Gastroesophageal sphincter (tissue), 4 donors: Measurements from ENCODE around the gene TRIM7. TPM values are rescaled to one million over a fixed set of nuclear protein-coding genes. Genes with fewer than 3 reads are reported as not detected.
A peak's percentile ranks its signal among the peaks of the same experiment; 100 is the strongest.
"Not testable (repeated sequence)": the region's sequence is repeated elsewhere in the genome, so short reads cannot be mapped to it uniquely, and the experiment has no call there.

Source experiments
- ATAC-seq: fragments of 150-250 bp; one replicate; pipeline ENCODE4 v1.9.1; 2016; ENCODE audit warnings: mild to moderate bottlenecking, moderate library complexity
- H3K27ac ChIP-seq, 4 donors: fragments of 200-600 bp; sonication (generic) in 3 of 4; 1 replicate in 3 of 4; 2 replicates in 1 of 4; pipeline ENCODE4 v1.5.1; 2016 to 2019
- H3K27me3 ChIP-seq: fragments of 200-600 bp; sonication (generic); one replicate; pipeline ENCODE4 v1.5.1; 2019
- H3K36me3 ChIP-seq, 2 donors: fragments of 200-600 bp; sonication (generic); one replicate each; pipeline ENCODE4 v1.5.1; 2019; ENCODE audit warnings: control low read depth in 1 of 2
- H3K4me1 ChIP-seq, 3 donors: fragments of 200-600 bp; sonication (generic); 1 replicate in 2 of 3; 2 replicates in 1 of 3; pipeline ENCODE4 v1.5.1; 2016 to 2019; ENCODE audit warnings: control low read depth in 2 of 3
- H3K4me3 ChIP-seq, 2 donors: fragments of 200-600 bp; sonication (generic); one replicate each; pipeline ENCODE4 v1.5.1; 2019; ENCODE audit warnings: mild to moderate bottlenecking in 1 of 2, moderate library complexity in 1 of 2
- H3K9me3 ChIP-seq, 3 donors: fragments of 200-600 bp; sonication (generic); one replicate each; pipeline ENCODE4 v1.5.1; 2017 to 2019; ENCODE audit warnings: control low read depth in 2 of 3
- EP300 ChIP-seq: sonication (generic); formaldehyde crosslinking; IDR thresholded peaks from one replicate; pipeline ENCODE4 v1.6.1; 2017; ENCODE audit warnings: antibody characterized with exemption, mild to moderate bottlenecking
- POLR2A ChIP-seq, 2 donors: fragments of 450-650 bp; IDR thresholded peaks; one replicate each; pipeline ENCODE4 v1.6.1; 2017; ENCODE audit warnings: antibody characterized with exemption in 2 of 2, mild to moderate bottlenecking in 2 of 2, moderate library complexity in 1 of 2
- POLR2AphosphoS5 ChIP-seq: sonication (generic); formaldehyde crosslinking; IDR thresholded peaks from one replicate; pipeline ENCODE4 v1.6.1; 2017; ENCODE audit warnings: antibody characterized with exemption
- WGBS, 2 donors: methylation state at CpG; one replicate each; pipeline ENCODE4 v1.1.5; 2018; ENCODE audit warnings: low coverage in 1 of 2; 5-methylcytosine and 5-hydroxymethylcytosine counted together
- total RNA-seq, 4 donors: library from RNA; depleted of rRNA; stranded (reverse); fragments of >200 nt; gene quantifications; one replicate each; pipeline ENCODE4 v1.1.0, GENCODE V29; 2016
- TF ChIP-seq, protein P1 (sequence below), 4 experiments: fragments of 200-600 bp in 2 of 4; fragments of 450-650 bp in 2 of 4; sonication (generic) in 1 of 4; IDR thresholded peaks; one replicate each; pipeline ENCODE4 v1.5.1; 2017 to 2019; ENCODE audit warnings: antibody characterized with exemption in 4 of 4, mild to moderate bottlenecking in 2 of 4, moderate library complexity in 2 of 4

The TRIM7 gene
- total RNA-seq, 4 donors from 2014 or later = 3.0 to 11.0 (median 4.7) TPM

DNA sequence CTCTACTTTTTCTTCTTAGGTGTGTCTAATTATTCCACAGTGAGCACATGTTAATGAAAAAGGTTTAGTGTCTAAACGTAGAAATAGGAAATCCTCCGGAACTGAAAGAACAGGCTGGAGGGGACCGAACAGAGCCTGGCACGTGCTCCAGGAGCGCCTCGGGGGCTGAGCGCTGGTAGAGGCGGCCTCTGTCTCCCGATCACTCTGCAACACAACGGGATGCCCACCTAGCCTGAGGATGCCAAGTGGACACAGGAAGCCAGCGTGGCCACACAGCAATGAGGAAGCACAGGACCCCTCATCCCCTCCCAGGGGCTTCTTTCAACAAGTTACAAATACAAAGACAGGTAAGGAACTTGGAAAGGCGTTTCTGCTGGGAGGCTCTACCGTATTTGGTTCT, 19.4 kb downstream of the TRIM7 start:
- Histone ChIP-seq H3K27me3 (no peaks in the 10 kb centered on the region), H3K27ac (no peak overlapping the region), H3K36me3 (no peaks in the 10 kb centered on the region), H3K9me3 (no peaks in the 10 kb centered on the region), H3K4me3 (no peak overlapping the region), H3K4me1 (peaks cover 0 to 56% (median 0%) of the 10 kb centered on the region in 3 donors)
- 40 to 89% methylated on average over 2 to 12 of the region's 13 CpGs for WGBS, 2 donors
- TF ChIP-seq POLR2AphosphoS5 = no peak
- no peak for ATAC-seq

DNA sequence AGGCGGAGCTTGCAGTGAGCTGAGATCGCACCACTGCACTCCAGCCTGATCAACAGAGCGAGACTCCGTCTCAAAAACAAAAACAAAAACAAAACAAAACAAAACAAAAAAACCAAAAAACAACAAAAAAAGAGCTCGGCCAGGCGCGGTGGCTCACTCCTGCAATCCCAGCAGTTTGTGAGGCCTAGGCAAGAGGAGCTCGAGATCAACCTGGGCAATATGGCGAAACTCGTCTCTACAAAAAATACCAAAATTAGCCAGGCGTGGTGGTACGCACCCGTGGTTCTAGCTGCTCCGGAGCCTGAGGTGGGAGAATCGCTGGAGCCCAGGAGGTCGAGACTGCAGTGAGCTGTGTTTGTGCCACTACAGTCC, 20.2 kb downstream of the TRIM7 start:
- H3K4me3 ChIP-seq = peak overlapping the region in 1 of 2 donors; percentile 55
- H3K27me3 ChIP-seq = no peaks in the 10 kb centered on the region
- no peak for ATAC-seq
- no peaks in the 10 kb centered on the region for H3K9me3 ChIP-seq
- H3K27ac ChIP-seq = peak overlapping the region in 2 of 4 donors; percentile 79 to 80
- peaks cover 0 to 49% (median 0%) of the 10 kb centered on the region in 3 donors for H3K4me1 ChIP-seq
- H3K36me3 ChIP-seq = no peaks in the 10 kb centered on the region
- WGBS, 2 donors = 89 to 90% methylated on average over 2 to 13 of the region's 16 CpGs
- TF ChIP-seq EP300 (no peak), POLR2A (IDR thresholded peaks at IDR 0.05) (no peak), POLR2AphosphoS5 (no peak)
- TF ChIP-seq, protein P1, sequence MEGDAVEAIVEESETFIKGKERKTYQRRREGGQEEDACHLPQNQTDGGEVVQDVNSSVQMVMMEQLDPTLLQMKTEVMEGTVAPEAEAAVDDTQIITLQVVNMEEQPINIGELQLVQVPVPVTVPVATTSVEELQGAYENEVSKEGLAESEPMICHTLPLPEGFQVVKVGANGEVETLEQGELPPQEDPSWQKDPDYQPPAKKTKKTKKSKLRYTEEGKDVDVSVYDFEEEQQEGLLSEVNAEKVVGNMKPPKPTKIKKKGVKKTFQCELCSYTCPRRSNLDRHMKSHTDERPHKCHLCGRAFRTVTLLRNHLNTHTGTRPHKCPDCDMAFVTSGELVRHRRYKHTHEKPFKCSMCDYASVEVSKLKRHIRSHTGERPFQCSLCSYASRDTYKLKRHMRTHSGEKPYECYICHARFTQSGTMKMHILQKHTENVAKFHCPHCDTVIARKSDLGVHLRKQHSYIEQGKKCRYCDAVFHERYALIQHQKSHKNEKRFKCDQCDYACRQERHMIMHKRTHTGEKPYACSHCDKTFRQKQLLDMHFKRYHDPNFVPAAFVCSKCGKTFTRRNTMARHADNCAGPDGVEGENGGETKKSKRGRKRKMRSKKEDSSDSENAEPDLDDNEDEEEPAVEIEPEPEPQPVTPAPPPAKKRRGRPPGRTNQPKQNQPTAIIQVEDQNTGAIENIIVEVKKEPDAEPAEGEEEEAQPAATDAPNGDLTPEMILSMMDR (IDR thresholded peaks at IDR 0.05) = no peak

DNA sequence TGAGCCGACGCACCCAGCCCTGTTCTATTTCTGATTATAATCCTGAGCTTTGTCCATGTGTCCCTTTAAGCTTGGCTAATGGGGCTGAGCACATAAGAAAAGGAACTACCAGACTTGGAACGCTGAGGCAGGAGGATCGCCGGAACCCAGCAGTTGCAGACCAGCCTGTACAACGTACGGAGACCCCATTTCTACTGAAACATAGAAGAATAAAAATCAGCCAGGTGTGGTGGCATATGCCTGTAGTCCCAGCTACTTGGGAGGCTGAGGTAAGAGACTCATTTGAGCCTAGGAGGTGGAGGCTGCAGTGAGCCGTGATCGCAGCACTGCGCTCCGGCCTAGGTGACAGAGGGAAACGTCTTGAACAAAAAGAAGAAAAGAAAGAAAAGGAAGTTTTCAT, 22.3 kb downstream of the TRIM7 start:
- no peaks in the 10 kb centered on the region for H3K36me3 ChIP-seq
- H3K27ac ChIP-seq = peak overlapping the region in 1 of 4 donors; percentile 9
- H3K4me1 ChIP-seq = peaks cover 0 to 35% (median 0%) of the 10 kb centered on the region in 3 donors
- no peak overlapping the region for H3K4me3 ChIP-seq
- H3K9me3 ChIP-seq = no peaks in the 10 kb centered on the region
- no peak for ATAC-seq
- WGBS, 2 donors = 83% methylated on average over 4 to 12 of the region's 12 CpGs
- H3K27me3 ChIP-seq = peaks cover 11% of the 10 kb centered on the region
- TF ChIP-seq POLR2AphosphoS5 (no peak), EP300 (no peak), POLR2A (IDR thresholded peaks at IDR 0.05) (no peak)
- TF ChIP-seq, protein P1 (IDR thresholded peaks at IDR 0.05) = no peak

DNA sequence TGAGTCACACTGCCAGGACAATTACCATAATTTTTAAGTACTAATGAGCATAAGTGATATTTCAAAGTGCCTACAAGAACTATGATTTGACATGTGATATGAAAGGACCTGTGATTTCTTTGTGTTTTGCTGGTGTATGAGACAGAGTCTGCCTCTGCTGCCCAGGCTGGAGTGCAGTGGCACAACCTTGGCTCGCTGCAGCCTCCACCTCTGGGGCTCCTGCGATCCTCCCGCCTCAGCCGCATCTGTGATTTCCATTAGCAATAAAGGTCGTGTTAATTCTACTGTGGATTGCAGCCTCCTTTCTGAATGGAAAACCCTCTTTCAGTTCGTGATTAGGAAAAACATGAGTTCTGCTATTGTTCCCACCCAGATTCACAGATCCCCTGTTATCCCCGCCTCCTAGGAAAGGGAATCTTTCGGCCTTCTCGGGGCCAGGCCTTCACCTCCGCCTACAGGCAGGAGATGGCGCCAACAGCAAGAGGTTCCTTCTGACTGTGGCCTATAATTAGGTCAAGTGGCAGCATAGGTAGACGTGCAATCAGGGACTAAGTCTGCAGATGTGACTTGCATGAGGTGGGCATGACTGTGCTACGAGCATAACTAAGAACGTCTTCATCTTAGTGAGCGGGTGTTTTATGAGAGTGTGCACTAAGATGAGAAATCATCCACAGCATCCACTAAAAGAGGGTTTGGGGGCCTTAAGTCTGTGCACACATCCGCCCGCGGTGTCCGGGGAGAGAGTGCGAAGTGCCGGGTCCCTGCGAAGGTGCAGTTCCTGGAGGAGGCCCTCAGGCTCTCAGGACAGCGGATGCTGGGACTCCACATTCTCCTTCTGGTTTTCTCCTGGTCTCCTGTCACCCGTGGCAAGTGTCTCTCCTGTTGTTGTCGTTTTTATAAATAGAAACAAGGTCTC, 23.1 kb downstream of the TRIM7 start:
- Histone ChIP-seq H3K4me3 (no peak overlapping the region), H3K9me3 (no peaks in the 10 kb centered on the region), H3K4me1 (peaks cover 0 to 29% (median 0%) of the 10 kb centered on the region in 3 donors), H3K36me3 (no peaks in the 10 kb centered on the region), H3K27me3 (peaks cover 16% of the 10 kb centered on the region), H3K27ac (peak overlapping the region in 1 of 4 donors; percentile 9)
- TF ChIP-seq, protein P1 (IDR thresholded peaks at IDR 0.05) = peak; percentile 55 to 85 (median 69)
- no peak for TF ChIP-seq EP300
- TF ChIP-seq POLR2A (IDR thresholded peaks at IDR 0.05) = no peak
- TF ChIP-seq POLR2AphosphoS5 = no peak
- ATAC-seq = peak; percentile 65
- 57 to 59% methylated on average over 9 to 18 of the region's 25 CpGs for WGBS, 2 donors

DNA sequence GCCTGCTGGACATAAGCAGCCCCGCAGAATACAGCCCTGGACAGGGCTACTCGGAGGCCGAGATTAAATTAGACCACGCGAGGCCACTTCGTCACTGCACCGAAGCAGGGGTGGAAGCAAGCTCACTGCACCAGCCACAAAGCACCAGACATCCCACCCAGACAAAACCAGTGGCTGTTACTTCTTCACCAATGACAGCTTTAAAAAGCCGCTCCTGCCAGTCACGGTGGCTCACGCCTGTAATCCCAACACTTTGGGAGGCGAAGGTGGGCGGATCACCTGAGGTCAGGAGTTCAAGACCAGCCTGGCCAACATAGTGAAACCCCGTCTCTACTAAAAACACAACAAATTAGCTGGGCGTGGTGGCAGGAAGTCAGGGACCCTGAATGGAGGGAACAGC, 27.4 kb downstream of the TRIM7 start:
- Histone ChIP-seq H3K4me1 (peaks cover 0 to 25% (median 0%) of the 10 kb centered on the region in 3 donors), H3K27me3 (peaks cover 55% of the 10 kb centered on the region)
- not testable (repeated sequence) for H3K27ac ChIP-seq, ATAC-seq, H3K36me3 ChIP-seq, H3K9me3 ChIP-seq, H3K4me3 ChIP-seq
- 47 to 73% methylated on average over 3 to 11 of the region's 14 CpGs for WGBS, 2 donors
